GM23248 (cell line): ENCODE measurements around the gene MBTPS1. TPM values are rescaled to one million over a fixed set of nuclear protein-coding genes. Genes with fewer than 3 reads are reported as not detected.

Experiments used
- DNase-seq: peaks from one replicate; pipeline ENCODE4 v3.0.0-alpha.2; 2015
- H2AFZ ChIP-seq: fragments of 200-600 bp; sonication (generic); 2 replicates; pipeline ENCODE4 v1.6.1; 2016; ENCODE audit warnings: antibody characterized with exemption
- H3F3A ChIP-seq: fragments of 200-600 bp; sonication (generic); 2 replicates; pipeline ENCODE4 v1.6.1; 2016; ENCODE audit warnings: mild to moderate bottlenecking, antibody characterized with exemption, mixed run types; ENCODE audit not compliant: insufficient read depth
- H3K27ac ChIP-seq: fragments of 200-600 bp; sonication (generic); 2 replicates; pipeline ENCODE4 v1.5.1; 2016; ENCODE audit warnings: mild to moderate bottlenecking
- H3K27me3 ChIP-seq: fragments of 200-600 bp; sonication (generic); replicated peaks from 2 replicates; pipeline ENCODE4 v1.6.1; 2016; ENCODE audit warnings: mild to moderate bottlenecking; ENCODE audit not compliant: insufficient read depth
- H3K36me3 ChIP-seq: fragments of 200-600 bp; sonication (generic); 2 replicates; pipeline ENCODE4 v1.6.1; 2016; ENCODE audit warnings: low read depth, mild to moderate bottlenecking
- H3K4me1 ChIP-seq: fragments of 200-600 bp; sonication (generic); 2 replicates; pipeline ENCODE4 v1.6.1; 2016; ENCODE audit warnings: mild to moderate bottlenecking; ENCODE audit not compliant: insufficient read depth
- H3K4me2 ChIP-seq: fragments of 200-600 bp; sonication (generic); one replicate; pipeline ENCODE4 v1.6.1; 2016; ENCODE audit warnings: mild to moderate bottlenecking; ENCODE audit not compliant: unreplicated experiment
- H3K4me3 ChIP-seq: fragments of 200-600 bp; sonication (generic); 2 replicates; pipeline ENCODE4 v1.5.1; 2016; ENCODE audit warnings: mild to moderate bottlenecking
- H3K79me2 ChIP-seq: fragments of 200-600 bp; sonication (generic); 2 replicates; pipeline ENCODE4 v1.6.1; 2016; ENCODE audit warnings: mild to moderate bottlenecking; ENCODE audit not compliant: insufficient read depth
- H3K9ac ChIP-seq: fragments of 200-600 bp; sonication (generic); 2 replicates; pipeline ENCODE4 v1.6.1; 2016; ENCODE audit warnings: mild to moderate bottlenecking
- H3K9me2 ChIP-seq: fragments of 200-600 bp; sonication (generic); 2 replicates; pipeline ENCODE4 v1.6.1; 2016; ENCODE audit warnings: mixed run types, mild to moderate bottlenecking, moderate library complexity; ENCODE audit not compliant: insufficient read depth
- H3K9me3 ChIP-seq: fragments of 200-600 bp; sonication (generic); one replicate; pipeline ENCODE4 v1.6.1; 2017; ENCODE audit warnings: low read depth
- H4K20me1 ChIP-seq: fragments of 200-600 bp; sonication (generic); 2 replicates; pipeline ENCODE4 v1.6.0; 2016; ENCODE audit not compliant: insufficient read depth
- EZH2 ChIP-seq: fragments of 200-600 bp; sonication (generic); IDR thresholded peaks from 2 replicates; pipeline ENCODE4 v1.6.1; 2018; ENCODE audit warnings: antibody characterized with exemption, mild to moderate bottlenecking; ENCODE audit not compliant: insufficient read depth, poor library complexity, severe bottlenecking
- EZH2phosphoT487 ChIP-seq: fragments of 200-600 bp; sonication (generic); IDR thresholded peaks from 2 replicates; pipeline ENCODE4 v1.6.1; 2018; ENCODE audit warnings: antibody characterized with exemption, moderate library complexity, mild to moderate bottlenecking, low read depth; ENCODE audit not compliant: insufficient read depth
- WGBS, 2 experiments: methylation state at CpG; one replicate each; pipeline ENCODE4 v1.1.6; 2015 to 2017; ENCODE audit warnings: low lambda C conversion rate in 2 of 2, low coverage in 1 of 2; ENCODE audit errors: missing lambda C conversion rate in 2 of 2; 5-methylcytosine and 5-hydroxymethylcytosine counted together
- in situ Hi-C: fragments of 300-500 bp; cut with MboI; formaldehyde crosslinking; loops from 2 replicates; pipeline ENCODE4 v1.15.0; 2020
- polyA plus RNA-seq: library from polyadenylated mRNA; unstranded; fragments of >200 nt; fragmentation: Nextera tagmentation; extraction: Ambion mirVana; gene quantifications from 2 replicates; pipeline ENCODE4 v1.2.1, GENCODE V29; 2016
- total RNA-seq: library from RNA; depleted of rRNA; stranded (reverse); fragments of >200 nt; shearing (Covaris generic); gene quantifications from 2 replicates; pipeline ENCODE4 v1.2.3, GENCODE V29; 2014

The MBTPS1 gene
- total and polyA plus RNA-seq, 2 experiments from 2014 or later: 84.0 to 95.7 TPM

- Histone ChIP-seq H3K9me3 (no peaks in the 10 kb centered on the region), H3K9me2 (no peaks in the 10 kb centered on the region), H3K27me3 (no peaks in the 10 kb centered on the region; the same call in 1 of the 2 replicates), H3K4me2 (peak overlapping the region; percentile 93), H3K79me2 (peaks cover 51% of the 10 kb centered on the region), H2AFZ (peak overlapping the region; percentile 85), H4K20me1 (no peaks in the 10 kb centered on the region), H3K27ac (no peak overlapping the region), H3K36me3 (no peaks in the 10 kb centered on the region), H3F3A (no peaks in the 10 kb centered on the region), H3K4me3 (peak overlapping the region; percentile 87), H3K9ac (peak overlapping the region; percentile 78), H3K4me1 (peaks cover 9% of the 10 kb centered on the region)
- TF ChIP-seq EZH2: no peak
- peak; percentile 21 for DNase-seq
- WGBS, 2 experiments: 2 to 7% methylated on average over 10 to 13 of the region's 13 CpGs
- in situ Hi-C loops: no loop called here
These were observed 27.1 kb upstream of the MBTPS1 start for GRCh38 chr16:84143784-84144199.

GRCh38 chr16:84143081-84143480 is 26.3 kb upstream of the MBTPS1 start:
- no peak overlapping the region for H3K4me3 ChIP-seq
- H2AFZ ChIP-seq: no peak overlapping the region
- H3F3A ChIP-seq: no peaks in the 10 kb centered on the region
- in situ Hi-C loops: no loop called here
- no peaks in the 10 kb centered on the region for H3K9me2 ChIP-seq
- H3K27ac ChIP-seq: no peak overlapping the region
- H3K4me2 ChIP-seq: no peak overlapping the region
- peaks cover 53% of the 10 kb centered on the region for H3K79me2 ChIP-seq
- no peaks in the 10 kb centered on the region for H4K20me1 ChIP-seq
- no peak for DNase-seq
- peaks cover 13% of the 10 kb centered on the region for H3K4me1 ChIP-seq
- no peaks in the 10 kb centered on the region; the same call in 1 of the 2 replicates for H3K27me3 ChIP-seq
- H3K9ac ChIP-seq: no peak overlapping the region
- WGBS, 2 experiments: 94 to 96% methylated on average over 1 of the region's 1 CpG
- H3K36me3 ChIP-seq: no peaks in the 10 kb centered on the region
- H3K9me3 ChIP-seq: no peaks in the 10 kb centered on the region
- no peak for TF ChIP-seq EZH2
- no peak for TF ChIP-seq EZH2phosphoT487

- no peak overlapping the region for H3K9ac ChIP-seq
- no peak for DNase-seq
- H3K4me1 ChIP-seq: peaks cover 13% of the 10 kb centered on the region
- 86 to 90% methylated on average over 13 of the region's 13 CpGs for WGBS, 2 experiments
- no peak overlapping the region for H3K27ac ChIP-seq
- in situ Hi-C loops: no loop called here
- H2AFZ ChIP-seq: no peak overlapping the region
- H3K9me2 ChIP-seq: no peaks in the 10 kb centered on the region
- no peaks in the 10 kb centered on the region for H3K9me3 ChIP-seq
- H3K79me2 ChIP-seq: peaks cover 72% of the 10 kb centered on the region
- H4K20me1 ChIP-seq: no peaks in the 10 kb centered on the region
- no peak overlapping the region for H3K4me3 ChIP-seq
- no peak overlapping the region for H3K4me2 ChIP-seq
- no peaks in the 10 kb centered on the region for H3F3A ChIP-seq
- H3K27me3 ChIP-seq: no peaks in the 10 kb centered on the region
- TF ChIP-seq EZH2: no peak
- TF ChIP-seq EZH2phosphoT487: no peak
- no peaks in the 10 kb centered on the region for H3K36me3 ChIP-seq
These were observed 24.5 kb upstream of the MBTPS1 start for GRCh38 chr16:84141143-84141670.

- DNase-seq: no peak
- H3K27ac ChIP-seq: peak overlapping the region; percentile 59; the same call in 1 of the 2 replicates
- H3K9me2 ChIP-seq: no peaks in the 10 kb centered on the region
- H3K4me3 ChIP-seq: no peak overlapping the region
- in situ Hi-C loops: no loop called here
- no peaks in the 10 kb centered on the region for H3K27me3 ChIP-seq
- no peak overlapping the region for H3K9ac ChIP-seq
- no peaks in the 10 kb centered on the region for H4K20me1 ChIP-seq
- H3K4me1 ChIP-seq: peaks cover 13% of the 10 kb centered on the region
- H3K9me3 ChIP-seq: no peaks in the 10 kb centered on the region
- TF ChIP-seq EZH2 (no peak), EZH2phosphoT487 (no peak)
- no peaks in the 10 kb centered on the region for H3K36me3 ChIP-seq
- H3F3A ChIP-seq: no peaks in the 10 kb centered on the region
- 83% methylated on average over 6 of the region's 6 CpGs for WGBS, 2 experiments
- H3K4me2 ChIP-seq: no peak overlapping the region
- H3K79me2 ChIP-seq: peaks cover 71% of the 10 kb centered on the region
- H2AFZ ChIP-seq: peak overlapping the region; percentile 71
These were observed 23.0 kb upstream of the MBTPS1 start for GRCh38 chr16:84139628-84140258.
